ENCODE results near the gene LILRB3. TPM values are rescaled to one million over a fixed set of nuclear protein-coding genes. Genes with fewer than 3 reads are reported as not detected.

The LILRB3 gene
- total and polyA plus RNA-seq, 9 donors, result 0.31 to 5.5 (median 2.5) TPM

- 84 to 90% (median 88%) methylated on average over 27 of the region's 27 CpGs for WGBS, 3 donors
- Histone ChIP-seq H3K27me3 (no peaks in the 10 kb centered on the region), H3K4me1 (ENCODE audit: insufficient read depth) (peaks cover 50% of the 10 kb centered on the region), H3K27ac (peak overlapping the region in 1 of 2 donors; percentile 82), H3K4me3 (no peak overlapping the region), H3K36me3 (no peaks in the 10 kb centered on the region), H3K9me3 (no peaks in the 10 kb centered on the region)
- no peak for DNase-seq
- intact Hi-C loops (cut with DNase I), result loop anchor here in 1 of 4 donors (10.0 kb wide), 1 partner anchor 1469 kb away; the partner anchor contains the start of gene EPN1
- TF ChIP-seq CTCF (IDR thresholded peaks at IDR 0.05) (no peak), POLR2A (IDR thresholded peaks at IDR 0.05) (no peak), EP300 (IDR thresholded peaks at IDR 0.05) (no peak)
These were observed 16.6 kb downstream of the LILRB3 start for GRCh38 chr19:54206030-54206830.

GRCh38 chr19:54204767-54205468 lies 17.9 kb downstream of the LILRB3 start:
- Histone ChIP-seq H3K9me3 (no peaks in the 10 kb centered on the region), H3K4me3 (no peak overlapping the region), H3K36me3 (no peaks in the 10 kb centered on the region), H3K27me3 (no peaks in the 10 kb centered on the region), H3K4me1 (ENCODE audit: insufficient read depth) (peaks cover 44% of the 10 kb centered on the region), H3K27ac (no peak overlapping the region)
- WGBS, 3 donors, result 79 to 87% (median 80%) methylated on average over 4 of the region's 4 CpGs
- intact Hi-C loops (cut with DNase I), result loop anchor here in 2 of 4 donors (5.0 to 10.0 kb wide), 2 partner anchors 43 to 1470 kb away; partner anchors contain the start of gene EPN1 (in 1 of the 2)
- TF ChIP-seq EP300 (IDR thresholded peaks at IDR 0.05) (no peak), CTCF (IDR thresholded peaks at IDR 0.05) (no peak), POLR2A (IDR thresholded peaks at IDR 0.05) (no peak)
- DNase-seq, result no peak

- WGBS, 3 donors, result 43 to 56% (median 43%) methylated on average over 9 of the region's 9 CpGs
- Histone ChIP-seq H3K4me3 (no peak overlapping the region), H3K4me1 (ENCODE audit: insufficient read depth) (peaks cover 29% of the 10 kb centered on the region), H3K36me3 (no peaks in the 10 kb centered on the region), H3K27me3 (no peaks in the 10 kb centered on the region), H3K9me3 (no peaks in the 10 kb centered on the region), H3K27ac (no peak overlapping the region)
- DNase-seq, result no peak
- intact Hi-C loops (cut with DNase I), result loop anchor here in 2 of 4 donors (5.0 to 10.0 kb wide), 2 partner anchors 41 to 1472 kb away; partner anchors contain the start of gene EPN1 (in 1 of the 2)
- TF ChIP-seq POLR2A (IDR thresholded peaks at IDR 0.05), result no peak
These were observed 19.6 kb downstream of the LILRB3 start for GRCh38 chr19:54203151-54203611.

GRCh38 chr19:54201980-54202379 lies 20.8 kb downstream of the LILRB3 start:
- Histone ChIP-seq H3K9me3 (no peaks in the 10 kb centered on the region), H3K4me1 (ENCODE audit: insufficient read depth) (peaks cover 19% of the 10 kb centered on the region), H3K36me3 (no peaks in the 10 kb centered on the region), H3K27me3 (no peaks in the 10 kb centered on the region), H3K27ac (no peak overlapping the region), H3K4me3 (peak overlapping the region; percentile 56)
- intact Hi-C loops (cut with DNase I), result loop anchor here in 2 of 4 donors (5.0 to 10.0 kb wide), 2 partner anchors 40 to 1473 kb away; partner anchors contain the start of gene EPN1 (in 1 of the 2)
- DNase-seq, result no peak
- 59 to 73% (median 73%) methylated on average over 13 of the region's 13 CpGs for WGBS, 3 donors
- TF ChIP-seq CTCF (IDR thresholded peaks at IDR 0.05) (no peak), POLR2A (IDR thresholded peaks at IDR 0.05) (no peak), EP300 (IDR thresholded peaks at IDR 0.05) (no peak)

Data from ovary (tissue), 9 donors.